Fibroblast of the conjunctiva (primary cell): ENCODE measurements around the gene ARHGAP36.

Source experiments
- DNase-seq: peaks from one replicate; pipeline ENCODE4 v3.0.0-alpha.2; 2010; ENCODE audit warnings: low read depth

ARHGAP36 gene

GRCh38 chrX:131072871-131073571 lies 14.9 kb downstream of the ARHGAP36 start:
- no peak for DNase-seq

- DNase-seq, result no peak
Measured at GRCh38 chrX:131073607-131074006, 15.5 kb downstream of the ARHGAP36 start.

GRCh38 chrX:131081772-131082740 lies 23.9 kb downstream of the ARHGAP36 start:
- no peak for DNase-seq

GRCh38 chrX:131083510-131084142 lies 25.5 kb downstream of the ARHGAP36 start:
- no peak for DNase-seq

GRCh38 chrX:131084145-131084544 lies 26.0 kb downstream of the ARHGAP36 start:
- no peak for DNase-seq

- DNase-seq, result no peak
Measured at GRCh38 chrX:131136776-131137175, 78.6 kb downstream of the ARHGAP36 start.

GRCh38 chrX:131139072-131139471 lies 80.9 kb downstream of the ARHGAP36 start:
- DNase-seq, result no peak
